MG63 (cell line): ENCODE results near the gene CPSF6. TPM values are rescaled to one million over a fixed set of nuclear protein-coding genes. Genes with fewer than 3 reads are reported as not detected.
"Not testable (repeated sequence)": the region's sequence is repeated elsewhere in the genome, so short reads cannot be mapped to it uniquely, and the experiment has no call there.

ENCODE experiments used
- DNase-seq: peaks from one replicate; pipeline ENCODE4 v3.0.0-alpha.2; 2020
- H3K27me3 ChIP-seq: fragments of 250-450 bp; sonication (Bioruptor Pico); 2 replicates; pipeline ENCODE4 v1.5.1; 2020; ENCODE audit warnings: mild to moderate bottlenecking, moderate library complexity
- H3K36me3 ChIP-seq: fragments of 250-450 bp; sonication (Bioruptor Pico); 2 replicates; pipeline ENCODE4 v1.5.1; 2020; ENCODE audit warnings: mild to moderate bottlenecking, moderate library complexity
- H3K4me3 ChIP-seq: fragments of 250-450 bp; sonication (Bioruptor Pico); 2 replicates; pipeline ENCODE4 v1.5.1; 2020; ENCODE audit warnings: mild to moderate bottlenecking, moderate library complexity
- H3K9me3 ChIP-seq: fragments of 250-450 bp; sonication (Bioruptor Pico); 2 replicates; pipeline ENCODE4 v1.5.1; 2020; ENCODE audit warnings: mild to moderate bottlenecking, moderate library complexity
- total RNA-seq: library from RNA; depleted of rRNA; stranded (reverse); fragments of >200 nt; shearing (Covaris generic); gene quantifications from 2 replicates; pipeline ENCODE4 v1.2.3, GENCODE V29; 2014; ENCODE audit warnings: low replicate concordance

The CPSF6 gene
- total RNA-seq, 1 experiment from 2014 or later, result 69.1 TPM

DNA sequence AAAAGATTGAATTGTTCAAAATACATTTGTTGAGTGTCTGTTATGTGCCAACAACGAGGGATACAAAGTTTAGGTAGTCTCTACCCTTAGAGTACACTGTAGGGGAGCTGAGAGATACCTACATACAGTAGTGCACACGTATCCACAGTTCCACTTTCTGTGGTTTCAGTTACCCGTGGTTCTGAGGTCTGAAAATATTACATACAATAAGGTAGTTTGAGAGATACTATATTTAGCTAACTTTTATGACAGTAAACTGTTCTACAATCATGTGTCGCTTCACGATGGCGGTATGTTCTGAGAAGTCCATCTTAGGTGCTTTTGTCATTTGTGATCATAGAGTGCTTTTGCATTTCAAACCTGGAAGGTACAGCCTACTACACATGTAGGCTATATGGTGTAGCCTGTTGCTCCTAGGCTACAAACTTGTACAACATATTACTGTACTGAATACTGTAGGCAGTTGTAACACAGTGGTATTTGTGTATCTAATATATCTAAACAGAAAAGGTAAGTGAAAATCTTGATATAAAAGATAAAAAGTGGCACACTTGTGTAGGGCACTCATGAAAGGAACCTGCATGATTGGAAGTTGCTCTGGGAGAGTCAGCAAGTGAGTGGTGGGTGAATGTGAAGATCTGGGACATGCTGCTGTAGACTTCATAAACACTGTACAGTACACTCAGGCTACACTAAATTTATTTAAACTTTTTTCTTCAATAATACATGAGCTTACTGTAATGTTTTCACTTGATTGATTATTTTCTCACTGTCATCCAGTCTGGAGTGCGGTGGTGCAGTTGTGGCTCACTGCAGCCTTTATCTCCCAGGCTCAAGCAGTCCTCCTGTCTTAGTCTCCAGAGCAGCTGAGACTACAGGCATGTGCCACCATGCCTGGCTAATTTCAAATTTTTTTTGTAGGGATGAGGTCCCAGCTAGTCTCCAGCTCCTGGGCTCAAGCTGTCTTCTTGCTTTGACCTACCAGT, 4.0 kb downstream of the CPSF6 start:
- Histone ChIP-seq H3K9me3 (no peaks in the 10 kb centered on the region), H3K4me3 (no peak overlapping the region), H3K27me3 (no peaks in the 10 kb centered on the region), H3K36me3 (peaks cover 38% of the 10 kb centered on the region)
- DNase-seq, result no peak

DNA sequence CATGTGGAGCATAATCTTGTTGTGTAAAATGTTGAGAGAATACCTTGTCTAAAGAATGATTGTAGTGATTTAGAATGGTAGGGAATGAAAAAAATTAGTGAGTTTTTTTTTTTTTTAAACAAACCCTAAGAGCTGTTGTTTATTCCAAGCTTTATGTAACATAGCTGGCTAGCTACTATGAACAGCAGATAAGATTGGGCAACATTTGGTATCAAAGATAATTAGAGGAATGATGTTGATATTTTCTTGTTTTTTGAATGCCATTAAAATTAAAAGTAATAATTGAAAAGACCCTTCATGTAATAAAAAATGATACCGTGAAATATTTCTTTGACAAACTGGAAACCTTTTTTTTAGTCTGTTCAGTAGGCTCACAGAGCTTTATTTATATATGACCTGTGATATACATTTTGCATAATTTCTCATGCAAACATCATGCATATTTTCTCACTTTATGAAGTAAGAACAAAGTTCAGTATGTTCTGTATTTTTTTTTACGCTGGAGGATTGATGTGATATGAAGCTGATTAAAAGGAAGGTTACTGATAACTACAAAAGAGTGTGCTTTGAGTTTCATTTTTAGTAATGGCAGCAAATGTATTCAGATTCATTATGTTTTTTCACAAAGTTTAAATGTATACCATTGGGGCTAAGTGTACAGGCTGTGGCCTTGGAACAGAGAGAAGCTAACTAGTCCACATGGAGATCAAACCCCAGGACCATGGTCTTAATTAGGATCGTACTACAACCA, 8.1 kb downstream of the CPSF6 start:
- no peak for DNase-seq
- Histone ChIP-seq H3K27me3 (no peaks in the 10 kb centered on the region), H3K4me3 (no peak overlapping the region), H3K36me3 (peaks cover 37% of the 10 kb centered on the region), H3K9me3 (no peaks in the 10 kb centered on the region)

DNA sequence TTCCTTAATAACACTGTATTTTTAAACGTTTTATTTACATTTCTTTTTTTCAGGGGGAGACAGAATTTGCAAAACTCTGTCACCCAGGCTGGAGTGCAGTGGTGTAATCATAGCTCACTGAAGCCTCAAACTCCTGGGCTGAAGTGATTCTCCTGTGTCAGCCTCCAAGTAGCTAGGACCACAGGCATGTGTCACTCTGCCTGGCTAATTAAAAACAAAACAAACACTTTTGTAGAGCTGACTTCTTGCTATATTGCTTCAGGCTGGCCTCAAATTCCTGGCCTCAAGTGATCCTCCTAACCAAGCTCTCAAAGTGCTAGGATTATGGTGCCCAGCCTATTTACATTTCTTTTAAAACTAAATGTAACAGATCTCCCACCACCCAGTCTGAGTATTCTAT, 12.7 kb downstream of the CPSF6 start:
- no peak overlapping the region for H3K4me3 ChIP-seq
- H3K27me3 ChIP-seq, result no peaks in the 10 kb centered on the region
- peaks cover 63% of the 10 kb centered on the region for H3K36me3 ChIP-seq
- no peak for DNase-seq
- no peaks in the 10 kb centered on the region for H3K9me3 ChIP-seq

DNA sequence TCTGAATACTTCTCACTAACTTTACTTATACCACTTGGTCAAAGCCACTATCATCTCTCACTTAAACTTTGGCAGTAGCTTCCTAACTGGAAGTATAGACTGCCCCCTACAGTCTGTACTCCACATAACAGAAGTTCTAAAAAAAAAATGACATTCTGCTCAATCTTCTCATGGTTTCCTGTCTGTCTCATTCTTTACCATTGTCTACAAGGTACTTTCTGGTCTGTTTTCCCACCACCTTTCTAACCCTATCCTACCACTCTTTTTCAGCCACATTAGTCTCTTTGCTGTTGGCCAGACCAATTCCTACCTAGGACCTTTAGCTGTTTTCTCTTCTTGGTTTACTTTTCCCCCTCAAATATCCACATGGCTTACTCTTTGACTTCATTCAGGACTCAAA, 14.7 kb downstream of the CPSF6 start:
- Histone ChIP-seq H3K4me3 (no peak overlapping the region), H3K27me3 (no peaks in the 10 kb centered on the region), H3K36me3 (peaks cover 73% of the 10 kb centered on the region), H3K9me3 (no peaks in the 10 kb centered on the region)
- DNase-seq, result no peak

DNA sequence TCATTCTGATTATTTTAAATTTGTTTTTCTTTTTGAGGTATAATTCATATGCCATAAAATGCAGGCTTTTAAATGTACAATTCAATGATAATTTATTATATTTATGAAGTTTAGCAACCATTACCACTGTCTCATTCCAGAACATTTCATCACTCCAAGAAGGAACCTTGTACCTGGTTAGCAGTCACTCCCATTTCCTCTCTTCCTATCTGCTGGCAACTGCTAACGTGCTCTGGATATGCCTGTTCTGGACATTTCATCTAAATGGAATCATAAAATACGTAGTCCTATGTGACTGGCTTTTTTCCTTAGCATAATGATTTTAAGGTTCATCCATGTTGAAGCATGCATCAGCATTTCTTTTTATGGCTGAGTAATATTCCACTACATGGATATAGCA, 15.5 kb downstream of the CPSF6 start:
- no peak for DNase-seq

DNA sequence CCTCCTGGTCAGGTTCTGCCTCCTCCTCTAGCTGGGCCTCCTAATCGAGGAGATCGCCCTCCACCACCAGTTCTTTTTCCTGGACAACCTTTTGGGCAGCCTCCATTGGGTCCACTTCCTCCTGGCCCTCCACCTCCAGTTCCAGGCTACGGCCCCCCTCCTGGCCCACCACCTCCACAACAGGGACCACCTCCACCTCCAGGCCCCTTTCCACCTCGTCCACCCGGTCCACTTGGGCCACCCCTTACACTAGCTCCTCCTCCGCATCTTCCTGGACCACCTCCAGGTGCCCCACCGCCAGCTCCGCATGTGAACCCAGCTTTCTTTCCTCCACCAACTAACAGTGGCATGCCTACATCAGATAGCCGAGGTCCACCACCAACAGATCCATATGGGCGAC, 19.3 kb downstream of the CPSF6 start:
- peaks cover 95% of the 10 kb centered on the region for H3K36me3 ChIP-seq
- H3K4me3 ChIP-seq, result no peak overlapping the region
- no peak for DNase-seq
- H3K9me3 ChIP-seq, result no peaks in the 10 kb centered on the region
- H3K27me3 ChIP-seq, result no peaks in the 10 kb centered on the region

More for the DNA sequence above, 15.5 kb downstream of the CPSF6 start:
- Histone ChIP-seq H3K27me3 (no peaks in the 10 kb centered on the region), H3K9me3 (no peaks in the 10 kb centered on the region), H3K4me3 (no peak overlapping the region), H3K36me3 (peaks cover 77% of the 10 kb centered on the region)

DNA sequence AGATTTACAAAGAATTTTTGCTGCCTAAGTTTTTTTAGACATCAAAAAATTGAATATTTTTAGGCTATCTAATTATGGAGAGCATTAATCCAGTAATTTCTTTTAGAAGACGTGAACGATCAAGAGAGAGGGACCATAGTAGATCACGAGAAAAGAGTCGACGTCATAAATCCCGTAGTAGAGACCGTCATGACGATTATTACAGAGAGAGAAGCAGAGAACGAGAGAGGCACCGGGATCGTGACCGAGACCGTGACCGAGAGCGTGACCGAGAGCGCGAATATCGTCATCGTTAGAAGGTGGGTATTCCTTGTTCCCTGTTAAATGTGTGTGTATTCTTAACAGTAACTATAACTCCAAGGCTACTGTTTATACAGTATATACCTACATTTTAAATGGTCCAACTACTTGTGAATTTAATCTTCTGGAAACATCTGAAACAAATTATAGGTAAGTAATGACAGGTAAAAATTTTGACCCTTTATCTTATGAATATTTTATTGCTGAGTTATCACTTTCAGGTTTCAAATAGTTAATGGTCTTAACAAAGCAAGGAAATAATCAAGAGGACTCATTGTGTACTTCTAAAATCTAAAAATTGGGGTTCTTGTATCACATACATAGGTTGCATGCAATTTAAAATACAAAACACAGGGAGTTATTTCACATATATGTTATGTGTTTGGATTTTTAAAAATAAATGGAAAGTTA, 23.1 kb downstream of the CPSF6 start:
- H3K4me3 ChIP-seq, result no peak overlapping the region
- H3K27me3 ChIP-seq, result no peaks in the 10 kb centered on the region
- no peak for DNase-seq
- peaks cover 74% of the 10 kb centered on the region for H3K36me3 ChIP-seq
- no peaks in the 10 kb centered on the region for H3K9me3 ChIP-seq

DNA sequence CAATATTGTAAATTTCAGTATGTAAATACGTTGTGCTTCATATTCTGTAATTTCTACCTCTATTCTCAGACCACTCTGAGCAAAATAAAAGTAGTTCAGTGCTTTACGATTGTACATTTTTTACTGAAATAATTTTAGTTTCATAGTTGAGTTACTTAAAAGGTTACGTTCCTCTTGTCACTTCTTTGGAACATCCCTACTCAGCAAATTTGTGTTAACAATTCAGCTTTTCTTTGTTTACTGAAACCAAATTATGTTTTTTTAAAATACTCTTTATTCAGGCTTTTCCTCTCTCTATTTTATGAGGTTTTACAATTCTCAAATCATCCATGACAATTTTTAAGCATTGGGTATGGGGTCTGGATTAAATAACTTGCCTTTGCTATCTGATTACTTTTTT, 25.8 kb downstream of the CPSF6 start:
- no peaks in the 10 kb centered on the region for H3K9me3 ChIP-seq
- H3K36me3 ChIP-seq, result peaks cover 69% of the 10 kb centered on the region

DNA sequence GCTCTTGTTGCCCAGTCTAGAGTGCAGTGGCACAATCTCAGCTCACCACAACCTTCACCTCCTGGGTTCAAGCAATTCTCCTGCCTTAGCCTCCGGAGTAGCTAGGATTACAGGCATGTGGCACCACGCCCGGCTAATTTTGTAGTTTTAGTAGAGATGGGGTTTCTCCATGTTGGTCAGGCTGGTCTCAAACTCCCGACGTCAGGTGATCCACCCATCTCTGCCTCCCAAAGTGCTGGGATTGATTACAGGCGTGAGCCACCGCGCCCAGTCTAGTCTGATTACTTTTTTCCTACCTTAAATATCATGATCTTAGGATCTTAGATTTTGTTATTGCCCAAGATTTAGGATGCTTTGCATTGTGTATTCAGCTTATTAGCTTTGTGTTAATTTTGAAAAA, 26.3 kb downstream of the CPSF6 start:
- H3K27me3 ChIP-seq, H3K9me3 ChIP-seq, H3K4me3 ChIP-seq, DNase-seq: not testable (repeated sequence)
- H3K36me3 ChIP-seq, result peaks cover 69% of the 10 kb centered on the region

More for the DNA sequence above, 25.8 kb downstream of the CPSF6 start:
- H3K4me3 ChIP-seq, result no peak overlapping the region
- no peaks in the 10 kb centered on the region for H3K27me3 ChIP-seq
- no peak for DNase-seq

DNA sequence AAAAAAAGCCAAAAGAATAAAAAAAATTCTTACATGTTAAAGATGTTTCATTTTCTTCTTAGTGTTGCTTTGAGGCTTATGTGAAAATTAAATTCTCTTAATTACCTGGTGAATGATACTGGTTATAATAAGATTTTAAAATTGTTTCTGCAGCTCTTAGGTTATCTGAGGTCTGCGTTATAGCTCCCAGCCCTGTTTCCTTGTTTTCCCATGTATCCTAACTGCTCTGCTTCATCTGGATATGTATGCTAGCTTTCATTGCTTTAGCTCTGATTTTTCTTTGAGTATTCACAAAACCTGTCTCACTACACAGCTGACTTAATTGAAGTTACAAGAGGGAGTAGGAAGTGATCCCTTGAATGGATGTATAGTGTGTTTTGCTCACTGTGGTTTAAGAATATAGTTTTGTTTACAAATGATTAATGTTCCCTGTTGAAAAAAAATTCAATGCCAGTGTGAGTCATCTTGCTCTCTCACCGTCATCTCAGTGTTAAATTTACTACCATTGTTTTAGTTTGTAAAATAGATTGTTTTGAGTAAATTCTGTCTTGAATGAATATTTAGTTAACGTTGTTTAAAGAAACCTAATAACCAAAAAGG, 26.8 kb downstream of the CPSF6 start:
- Histone ChIP-seq H3K27me3 (no peaks in the 10 kb centered on the region), H3K4me3 (no peak overlapping the region), H3K9me3 (no peaks in the 10 kb centered on the region), H3K36me3 (peaks cover 70% of the 10 kb centered on the region)
- no peak for DNase-seq

DNA sequence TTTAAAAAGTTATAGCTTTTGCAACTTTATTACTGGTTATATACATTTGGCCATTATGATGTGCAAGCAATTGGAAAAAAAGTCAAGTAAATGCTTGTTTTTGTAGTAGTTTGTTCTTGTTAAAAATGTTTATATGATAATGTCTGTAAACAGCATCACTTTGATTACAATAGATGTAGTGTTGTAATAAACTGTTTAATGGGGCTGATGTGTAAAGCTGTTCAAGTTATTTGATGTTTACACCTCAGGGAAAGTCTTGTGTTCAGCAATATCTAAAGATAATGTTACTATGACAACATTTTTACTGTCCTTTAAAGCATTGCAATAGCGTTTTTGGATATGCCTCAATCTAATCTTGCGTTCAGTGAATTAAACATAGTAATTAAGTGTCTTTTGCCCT, 30.4 kb downstream of the CPSF6 start:
- Histone ChIP-seq H3K9me3 (no peaks in the 10 kb centered on the region), H3K27me3 (no peaks in the 10 kb centered on the region), H3K4me3 (no peak overlapping the region), H3K36me3 (peaks cover 46% of the 10 kb centered on the region)
- DNase-seq, result no peak

DNA sequence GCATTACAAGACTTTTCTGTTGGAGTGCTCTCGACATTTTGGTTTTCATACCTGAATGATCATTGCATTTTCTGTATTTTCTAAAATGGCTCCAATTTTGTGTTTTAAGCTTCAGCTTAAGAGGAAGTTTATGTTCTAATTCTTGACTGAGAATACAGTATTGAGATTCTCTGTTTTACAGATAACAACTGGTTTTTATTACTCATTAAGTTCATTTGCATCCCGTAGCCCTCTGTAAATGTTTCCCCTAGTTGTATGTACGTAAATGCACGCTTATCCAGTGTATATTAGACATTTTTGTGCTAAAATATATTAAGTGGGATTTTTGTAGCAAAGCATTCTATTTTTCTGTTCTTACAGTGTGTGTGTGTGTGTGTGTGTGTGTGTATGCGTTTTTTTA, 33.1 kb downstream of the CPSF6 start:
- H3K4me3 ChIP-seq, result no peak overlapping the region
- H3K9me3 ChIP-seq, result no peaks in the 10 kb centered on the region
- peaks cover 41% of the 10 kb centered on the region for H3K36me3 ChIP-seq
- no peaks in the 10 kb centered on the region for H3K27me3 ChIP-seq
- DNase-seq, result no peak

DNA sequence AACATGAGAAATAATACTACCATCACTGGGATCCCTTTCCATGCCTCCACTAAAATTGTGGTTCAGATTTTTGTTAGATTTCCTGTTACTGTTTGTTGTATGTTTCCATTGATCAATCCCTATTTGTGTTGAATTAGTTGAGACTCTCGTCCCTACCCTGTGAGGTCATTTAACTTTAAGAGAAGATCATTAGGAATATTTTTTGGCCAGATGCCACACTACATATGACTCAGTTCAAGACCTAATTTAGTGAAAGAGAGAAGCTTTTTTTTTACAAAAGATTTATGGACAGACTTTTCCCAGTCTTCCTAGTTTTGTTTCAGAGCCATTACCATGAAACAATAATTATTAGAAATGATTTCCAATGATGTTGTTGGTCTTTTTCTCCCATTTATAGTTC, 35.5 kb downstream of the CPSF6 start:
- H3K9me3 ChIP-seq, result no peaks in the 10 kb centered on the region
- H3K4me3 ChIP-seq, result no peak overlapping the region
- peaks cover 24% of the 10 kb centered on the region for H3K36me3 ChIP-seq
- no peaks in the 10 kb centered on the region for H3K27me3 ChIP-seq
- DNase-seq, result no peak

DNA sequence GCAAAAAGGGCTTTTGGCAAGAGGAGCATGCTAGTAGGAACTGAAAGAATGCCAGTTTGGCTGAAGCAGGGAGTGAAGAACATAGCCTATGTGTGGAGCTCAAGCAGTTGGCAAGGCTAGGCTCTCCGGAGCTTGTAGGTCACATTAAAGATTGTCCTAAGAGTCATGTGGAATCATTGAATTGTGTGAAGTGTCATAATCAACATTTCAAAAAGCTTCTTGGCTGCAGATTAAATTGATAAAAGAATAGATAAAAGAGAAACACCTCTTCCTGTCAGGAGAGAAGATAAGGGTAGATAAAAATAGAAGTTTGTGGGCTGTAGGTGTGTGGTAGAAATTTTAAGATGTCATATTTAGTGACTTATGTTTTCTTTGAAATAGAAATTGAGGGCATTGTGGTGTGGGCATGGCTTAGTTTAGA, 36.1 kb downstream of the CPSF6 start:
- no peak for DNase-seq
- peaks cover 17% of the 10 kb centered on the region for H3K36me3 ChIP-seq
- H3K4me3 ChIP-seq, result no peak overlapping the region
- no peaks in the 10 kb centered on the region for H3K27me3 ChIP-seq
- H3K9me3 ChIP-seq, result no peaks in the 10 kb centered on the region

DNA sequence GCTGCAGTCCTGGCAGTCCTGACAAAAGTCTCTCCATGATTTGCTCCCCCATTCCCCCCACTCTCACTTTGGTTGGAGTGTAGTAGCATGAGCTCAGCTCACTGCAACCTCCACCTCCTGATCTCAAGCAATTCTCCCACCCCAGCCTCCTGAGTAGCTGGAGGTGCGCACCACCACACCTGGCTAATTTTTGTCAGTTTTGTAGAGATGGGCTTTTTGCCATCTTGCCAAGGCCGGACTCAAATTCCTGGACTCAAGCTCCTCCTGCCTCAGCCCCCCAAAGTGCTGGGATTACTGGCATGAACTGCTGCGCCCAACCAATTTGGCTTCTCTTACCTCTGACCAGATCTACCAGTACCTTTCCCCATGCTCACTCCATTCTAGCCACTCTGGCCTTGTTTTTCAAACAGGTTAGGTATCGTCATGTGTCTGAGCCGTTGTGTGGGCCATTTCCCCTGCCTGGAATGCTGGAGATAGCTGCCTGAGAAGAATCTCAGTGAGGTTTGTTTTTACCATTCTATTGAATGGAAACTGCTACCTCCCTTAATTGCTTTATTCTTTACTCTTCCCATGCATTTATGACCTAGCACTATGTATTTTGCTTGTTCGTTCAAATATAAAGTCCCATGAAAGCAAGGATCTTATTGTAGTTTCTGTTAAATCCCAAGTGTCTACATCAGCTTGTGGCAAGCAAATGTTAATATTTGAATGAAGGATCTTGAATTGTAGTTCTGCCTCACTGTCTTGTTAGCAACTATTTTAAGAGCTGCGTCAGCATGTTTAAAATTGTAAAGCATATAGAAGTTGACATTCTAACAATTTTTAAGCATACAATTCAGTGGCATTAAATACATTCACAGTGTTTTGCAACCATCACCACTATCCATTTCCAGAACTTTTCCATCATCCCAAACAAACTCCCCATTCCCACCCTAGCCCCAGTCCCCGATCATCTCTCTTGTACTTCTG, 39.7 kb downstream of the CPSF6 start:
- H3K36me3 ChIP-seq, result no peaks in the 10 kb centered on the region
- no peaks in the 10 kb centered on the region for H3K9me3 ChIP-seq
- H3K27me3 ChIP-seq, result no peaks in the 10 kb centered on the region; the same call in 1 of the 2 replicates
- no peak for DNase-seq
- no peak overlapping the region for H3K4me3 ChIP-seq

DNA sequence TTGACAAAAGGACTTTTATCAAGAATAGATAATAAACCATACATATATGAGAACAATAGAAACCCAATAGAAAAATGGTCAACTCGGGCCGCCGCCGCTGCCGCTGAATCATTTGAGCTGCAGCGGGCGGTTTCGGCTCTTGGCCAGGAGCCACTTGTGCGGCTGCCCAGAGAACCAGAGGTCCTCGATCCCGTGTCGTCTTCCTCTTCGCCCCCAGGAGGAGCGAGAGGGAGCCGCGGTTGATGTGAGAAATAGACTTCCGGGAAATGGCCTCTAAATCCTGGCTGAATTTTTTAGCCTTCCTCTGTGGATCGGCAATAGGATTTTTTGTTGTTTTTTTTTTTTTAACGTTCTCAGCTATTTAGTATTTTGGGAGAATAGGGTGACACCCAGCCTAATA, 44.8 kb downstream of the CPSF6 start:
- DNase-seq, result peak; percentile 86
- peaks cover 10% of the 10 kb centered on the region for H3K27me3 ChIP-seq
- H3K4me3 ChIP-seq, result peak overlapping the region; percentile 22
- no peaks in the 10 kb centered on the region for H3K9me3 ChIP-seq
- H3K36me3 ChIP-seq, result no peaks in the 10 kb centered on the region
